ENCODE results near the gene PRDX5.

DNA sequence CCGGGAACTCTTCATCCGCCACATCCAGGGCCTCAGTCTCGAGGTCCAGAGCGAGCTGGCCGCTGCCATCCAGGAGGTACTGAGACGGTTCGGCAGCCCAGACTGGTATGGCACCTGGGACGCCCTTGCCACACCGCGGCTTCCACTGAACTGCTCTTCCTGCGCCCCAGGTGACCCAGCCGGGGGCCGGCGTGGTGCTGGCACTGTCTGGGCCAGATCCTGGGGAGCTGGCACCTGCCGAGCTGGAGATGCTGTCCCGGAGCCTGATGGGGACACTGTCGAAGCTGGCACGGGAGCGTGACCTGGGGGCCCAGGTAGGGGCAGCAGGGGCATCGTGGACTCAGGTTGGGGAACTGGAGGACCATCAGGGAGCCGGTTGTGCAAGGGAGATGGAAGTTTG is 23.5 kb downstream of the PRDX5 start:
- TF ChIP-seq, protein P1, sequence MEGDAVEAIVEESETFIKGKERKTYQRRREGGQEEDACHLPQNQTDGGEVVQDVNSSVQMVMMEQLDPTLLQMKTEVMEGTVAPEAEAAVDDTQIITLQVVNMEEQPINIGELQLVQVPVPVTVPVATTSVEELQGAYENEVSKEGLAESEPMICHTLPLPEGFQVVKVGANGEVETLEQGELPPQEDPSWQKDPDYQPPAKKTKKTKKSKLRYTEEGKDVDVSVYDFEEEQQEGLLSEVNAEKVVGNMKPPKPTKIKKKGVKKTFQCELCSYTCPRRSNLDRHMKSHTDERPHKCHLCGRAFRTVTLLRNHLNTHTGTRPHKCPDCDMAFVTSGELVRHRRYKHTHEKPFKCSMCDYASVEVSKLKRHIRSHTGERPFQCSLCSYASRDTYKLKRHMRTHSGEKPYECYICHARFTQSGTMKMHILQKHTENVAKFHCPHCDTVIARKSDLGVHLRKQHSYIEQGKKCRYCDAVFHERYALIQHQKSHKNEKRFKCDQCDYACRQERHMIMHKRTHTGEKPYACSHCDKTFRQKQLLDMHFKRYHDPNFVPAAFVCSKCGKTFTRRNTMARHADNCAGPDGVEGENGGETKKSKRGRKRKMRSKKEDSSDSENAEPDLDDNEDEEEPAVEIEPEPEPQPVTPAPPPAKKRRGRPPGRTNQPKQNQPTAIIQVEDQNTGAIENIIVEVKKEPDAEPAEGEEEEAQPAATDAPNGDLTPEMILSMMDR (IDR thresholded peaks at IDR 0.05): no peak
- no peak for TF ChIP-seq POLR2AphosphoS5 (IDR thresholded peaks at IDR 0.05)
- TF ChIP-seq EP300 (IDR thresholded peaks at IDR 0.05; ENCODE audit: low read depth): no peak

Measured in transverse colon (tissue), 4 donors.